Thoracic aorta (tissue), 2 donors: Measurements from ENCODE around the gene ST6GALNAC2. TPM values are rescaled to one million over a fixed set of nuclear protein-coding genes. Genes with fewer than 3 reads are reported as not detected.

Experiments used
- ATAC-seq: fragments of 150-250 bp; one replicate; pipeline ENCODE4 v1.8.0; 2017; ENCODE audit warnings: low read depth; ENCODE audit not compliant: insufficient number of reproducible peaks, low FRiP score
- DNase-seq: peaks from one replicate; pipeline ENCODE4 v3.0.0-alpha.2; 2020; ENCODE audit warnings: low spot score
- H3K27ac ChIP-seq, 2 donors: fragments of 200-600 bp; sonication (generic); 1 replicate in 1 of 2; 2 replicates in 1 of 2; pipeline ENCODE4 v1.5.1; 2016; ENCODE audit warnings: mild to moderate bottlenecking in 2 of 2, moderate library complexity in 2 of 2
- H3K27me3 ChIP-seq: fragments of 200-600 bp; sonication (generic); replicated peaks from 2 replicates; pipeline ENCODE4 v1.6.0; 2016; ENCODE audit warnings: mild to moderate bottlenecking; ENCODE audit not compliant: insufficient read depth
- H3K36me3 ChIP-seq: fragments of 200-600 bp; sonication (generic); one replicate; pipeline ENCODE4 v1.5.1; 2016
- H3K4me1 ChIP-seq, 2 donors: fragments of 200-600 bp; sonication (generic); 1 replicate in 1 of 2; 2 replicates in 1 of 2; pipeline versions ENCODE4 v1.5.1 to v1.6.0; 2016; ENCODE audit warnings: low read depth in 2 of 2, mild to moderate bottlenecking in 1 of 2; ENCODE audit not compliant: control insufficient read depth in 1 of 2
- H3K4me3 ChIP-seq: fragments of 200-600 bp; sonication (generic); 2 replicates; pipeline ENCODE4 v1.5.1; 2016; ENCODE audit warnings: mild to moderate bottlenecking
- H3K9me3 ChIP-seq: fragments of 200-600 bp; sonication (generic); 2 replicates; pipeline ENCODE4 v1.5.1; 2016
- total RNA-seq, 2 donors: library from RNA; depleted of rRNA; stranded (reverse); fragments of >200 nt; gene quantifications; one replicate each; pipeline versions ENCODE4 v1.1.0 to v1.2.3, GENCODE V29; 2016
- TF ChIP-seq, protein P1 (sequence below): fragments of 200-600 bp; sonication (generic); IDR thresholded peaks from one replicate; pipeline ENCODE4 v1.5.1; 2019; ENCODE audit warnings: antibody characterized with exemption

ST6GALNAC2 gene
- total RNA-seq, 2 donors from 2014 or later, result 1.8 TPM; not detected in 1

GRCh38 chr17:76630151-76630550, 44.5 kb upstream of the ST6GALNAC2 start:
- Histone ChIP-seq H3K36me3 (no peaks in the 10 kb centered on the region), H3K4me1 (no peaks in the 10 kb centered on the region), H3K9me3 (no peaks in the 10 kb centered on the region), H3K27me3 (no peaks in the 10 kb centered on the region), H3K4me3 (no peak overlapping the region), H3K27ac (no peak overlapping the region)
- TF ChIP-seq, protein P1, sequence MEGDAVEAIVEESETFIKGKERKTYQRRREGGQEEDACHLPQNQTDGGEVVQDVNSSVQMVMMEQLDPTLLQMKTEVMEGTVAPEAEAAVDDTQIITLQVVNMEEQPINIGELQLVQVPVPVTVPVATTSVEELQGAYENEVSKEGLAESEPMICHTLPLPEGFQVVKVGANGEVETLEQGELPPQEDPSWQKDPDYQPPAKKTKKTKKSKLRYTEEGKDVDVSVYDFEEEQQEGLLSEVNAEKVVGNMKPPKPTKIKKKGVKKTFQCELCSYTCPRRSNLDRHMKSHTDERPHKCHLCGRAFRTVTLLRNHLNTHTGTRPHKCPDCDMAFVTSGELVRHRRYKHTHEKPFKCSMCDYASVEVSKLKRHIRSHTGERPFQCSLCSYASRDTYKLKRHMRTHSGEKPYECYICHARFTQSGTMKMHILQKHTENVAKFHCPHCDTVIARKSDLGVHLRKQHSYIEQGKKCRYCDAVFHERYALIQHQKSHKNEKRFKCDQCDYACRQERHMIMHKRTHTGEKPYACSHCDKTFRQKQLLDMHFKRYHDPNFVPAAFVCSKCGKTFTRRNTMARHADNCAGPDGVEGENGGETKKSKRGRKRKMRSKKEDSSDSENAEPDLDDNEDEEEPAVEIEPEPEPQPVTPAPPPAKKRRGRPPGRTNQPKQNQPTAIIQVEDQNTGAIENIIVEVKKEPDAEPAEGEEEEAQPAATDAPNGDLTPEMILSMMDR, result no peak
- ATAC-seq, result no peak
- DNase-seq, result no peak

GRCh38 chr17:76627510-76627909, 41.9 kb upstream of the ST6GALNAC2 start:
- DNase-seq (no peak), ATAC-seq (no peak)
- peaks cover 0 to 4% of the 10 kb centered on the region in 2 donors for H3K4me1 ChIP-seq
- TF ChIP-seq, protein P1, result no peak
- no peaks in the 10 kb centered on the region for H3K27me3 ChIP-seq
- H3K27ac ChIP-seq, result no peak overlapping the region
- no peak overlapping the region for H3K4me3 ChIP-seq
- no peaks in the 10 kb centered on the region for H3K9me3 ChIP-seq
- H3K36me3 ChIP-seq, result no peaks in the 10 kb centered on the region

DNA sequence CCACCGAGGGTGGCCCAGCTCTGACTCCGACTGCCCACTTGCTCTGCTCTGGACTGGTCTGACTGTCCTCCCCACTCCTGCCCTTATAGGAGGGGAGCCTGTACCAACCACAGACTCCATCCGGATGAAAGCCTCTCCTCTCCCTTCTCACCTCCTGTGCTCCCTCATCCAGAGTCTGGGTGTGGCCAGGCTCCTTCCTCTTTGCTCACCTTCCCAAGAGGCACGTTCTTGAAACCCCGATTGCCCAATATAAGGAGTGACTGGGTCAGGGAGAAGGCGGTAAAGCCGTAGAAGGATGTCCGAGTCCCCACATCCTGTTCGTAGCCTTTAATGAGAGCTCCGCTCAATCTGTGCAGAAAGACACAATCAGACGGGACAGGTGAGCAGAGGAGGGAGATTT, 40.8 kb upstream of the ST6GALNAC2 start:
- Histone ChIP-seq H3K4me3 (no peak overlapping the region), H3K27me3 (no peaks in the 10 kb centered on the region), H3K27ac (no peak overlapping the region), H3K9me3 (no peaks in the 10 kb centered on the region), H3K4me1 (peaks cover 0 to 4% of the 10 kb centered on the region in 2 donors), H3K36me3 (no peaks in the 10 kb centered on the region)
- TF ChIP-seq, protein P1, result no peak
- ATAC-seq (no peak), DNase-seq (no peak)

GRCh38 chr17:76625496-76625895, 39.8 kb upstream of the ST6GALNAC2 start:
- TF ChIP-seq, protein P1, result no peak
- Histone ChIP-seq H3K27me3 (no peaks in the 10 kb centered on the region), H3K9me3 (no peaks in the 10 kb centered on the region), H3K36me3 (no peaks in the 10 kb centered on the region), H3K4me1 (peaks cover 0 to 4% of the 10 kb centered on the region in 2 donors), H3K4me3 (no peak overlapping the region), H3K27ac (no peak overlapping the region)
- ATAC-seq (no peak), DNase-seq (no peak)

DNA sequence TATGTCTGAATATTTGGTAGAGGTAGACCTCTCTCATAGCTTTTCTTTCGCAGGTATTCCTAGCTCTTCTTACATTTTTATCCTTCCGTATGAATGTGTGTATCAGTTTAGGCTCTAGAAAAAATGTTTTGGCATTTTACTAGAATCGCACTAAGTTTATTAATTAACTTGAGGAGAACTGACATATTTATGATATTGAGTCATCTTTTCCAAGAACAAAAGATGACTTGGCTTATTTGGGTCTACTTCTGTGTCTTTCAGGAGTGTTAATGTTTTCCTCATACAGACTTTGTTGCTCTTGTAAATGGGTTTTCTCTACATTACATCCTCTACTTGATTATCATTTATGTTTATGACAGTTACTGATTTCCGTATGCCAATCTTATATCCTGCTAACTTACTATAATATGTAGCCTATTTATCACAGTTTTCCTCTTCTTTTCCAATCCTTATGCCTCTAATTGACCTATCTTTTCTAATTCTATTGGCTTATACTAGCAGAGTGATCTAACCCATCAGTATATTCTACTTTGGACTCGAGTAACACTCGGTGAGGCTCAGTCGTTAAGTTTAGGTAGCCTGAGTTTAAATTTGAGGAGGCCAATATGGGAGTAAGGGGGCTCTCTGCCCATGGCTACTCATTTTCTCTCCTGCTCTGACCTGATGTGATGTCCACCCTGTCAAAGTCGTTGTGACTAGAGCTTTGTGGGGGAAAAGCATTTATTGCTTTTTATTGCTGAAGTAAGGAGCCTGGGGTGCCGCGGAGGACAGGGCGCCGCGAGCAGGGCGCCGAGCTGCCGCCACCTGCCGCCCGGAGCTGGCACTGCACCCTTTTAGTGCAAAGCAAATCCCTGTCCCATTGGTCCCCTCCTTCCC, 37.8 kb upstream of the ST6GALNAC2 start:
- H3K4me1 ChIP-seq, result peaks cover 0 to 4% of the 10 kb centered on the region in 2 donors
- H3K27ac ChIP-seq, result no peak overlapping the region
- H3K36me3 ChIP-seq, result no peaks in the 10 kb centered on the region
- no peaks in the 10 kb centered on the region for H3K27me3 ChIP-seq
- TF ChIP-seq, protein P1, result peak; percentile 92
- peak; percentile 20 for DNase-seq
- H3K4me3 ChIP-seq, result no peak overlapping the region
- H3K9me3 ChIP-seq, result no peaks in the 10 kb centered on the region
- peak; percentile 43 for ATAC-seq
